Measurements from ENCODE around the gene FGF13.
A peak's percentile ranks its signal among the peaks of the same experiment; 100 is the strongest.

Gene FGF13

GRCh38 chrX:138711399-138712347 is at the start of gene FGF13:
TSS of gene FGF13 (minus strand) at chrX:138711717. CDS start at chrX:138711003, 714 bp downstream.
- Histone ChIP-seq H3K4me3 (ENCODE audit: low read depth, low read length) (peak within 1 kb of the TSS; percentile 83), H3K9me3 (ENCODE audit: control insufficient read depth, insufficient read depth, low read depth, low read length) (no peaks in the 10 kb centered on the region), H3K9ac (ENCODE audit: low read length) (peak within 1 kb of the TSS; percentile 85), H3K4me1 (ENCODE audit: control insufficient read depth, insufficient read depth, low read length) (peaks cover 21% of the 10 kb centered on the region), H3K36me3 (ENCODE audit: control insufficient read depth, insufficient read depth, low read length) (peaks cover 20% of the 10 kb centered on the region), H3K27ac (ENCODE audit: low read depth, low read length) (peak within 1 kb of the TSS; percentile 52; the same call in 1 of the 2 replicates), H3K27me3 (ENCODE audit: control insufficient read depth, insufficient read depth, low read length) (peaks cover 5% of the 10 kb centered on the region; the same call in 1 of the 2 replicates)

- Histone ChIP-seq H3K4me1 (ENCODE audit: control insufficient read depth, insufficient read depth, low read length) (peaks cover 19% of the 10 kb centered on the region; the same call in 1 of the 2 replicates), H3K9ac (ENCODE audit: low read length) (no peak overlapping the region), H3K36me3 (ENCODE audit: control insufficient read depth, insufficient read depth, low read length) (no peaks in the 10 kb centered on the region), H3K27me3 (ENCODE audit: control insufficient read depth, insufficient read depth, low read length) (peaks cover 9% of the 10 kb centered on the region; the same call in 1 of the 2 replicates), H3K4me3 (ENCODE audit: low read depth, low read length) (no peak overlapping the region), H3K27ac (ENCODE audit: low read depth, low read length) (no peak overlapping the region), H3K9me3 (ENCODE audit: control insufficient read depth, insufficient read depth, low read depth, low read length) (no peaks in the 10 kb centered on the region)
Measured at GRCh38 chrX:138759217-138759943, 47.9 kb upstream of the FGF13 start.

DNA sequence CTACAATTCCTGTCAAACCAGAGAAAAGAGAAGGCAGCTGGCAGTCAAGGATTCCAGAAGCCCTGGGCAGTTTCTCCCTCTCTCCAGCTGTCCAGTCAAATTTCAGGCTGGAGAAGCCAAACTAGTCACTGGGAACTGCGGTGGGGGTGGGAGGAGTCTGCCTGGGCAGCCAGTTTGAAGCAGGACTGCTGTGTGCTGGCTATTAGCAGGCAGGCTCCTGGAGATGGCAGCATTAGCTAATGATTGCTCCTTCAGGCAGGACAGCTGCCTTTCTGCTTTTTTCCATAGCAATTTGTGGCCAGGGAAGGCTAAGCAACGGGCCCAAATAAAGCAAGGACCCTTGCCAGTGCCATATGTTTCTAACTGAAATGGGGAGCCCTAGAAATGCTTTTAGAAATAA is 44.7 kb upstream of the FGF13 start:
- peaks cover 13% of the 10 kb centered on the region; the same call in 1 of the 2 replicates for H3K27me3 ChIP-seq (ENCODE audit: control insufficient read depth, insufficient read depth, low read length)
- H3K9me3 ChIP-seq (ENCODE audit: control insufficient read depth, insufficient read depth, low read depth, low read length) = no peaks in the 10 kb centered on the region
- no peaks in the 10 kb centered on the region for H3K36me3 ChIP-seq (ENCODE audit: control insufficient read depth, insufficient read depth, low read length)
- no peak overlapping the region for H3K27ac ChIP-seq (ENCODE audit: low read depth, low read length)
- no peak overlapping the region for H3K9ac ChIP-seq (ENCODE audit: low read length)
- H3K4me3 ChIP-seq (ENCODE audit: low read depth, low read length) = no peak overlapping the region
- peaks cover 19% of the 10 kb centered on the region; the same call in 1 of the 2 replicates for H3K4me1 ChIP-seq (ENCODE audit: control insufficient read depth, insufficient read depth, low read length)

- Histone ChIP-seq H3K9me3 (ENCODE audit: control insufficient read depth, insufficient read depth, low read depth, low read length) (no peaks in the 10 kb centered on the region), H3K27ac (ENCODE audit: low read depth, low read length) (no peak overlapping the region), H3K4me3 (ENCODE audit: low read depth, low read length) (no peak overlapping the region), H3K4me1 (ENCODE audit: control insufficient read depth, insufficient read depth, low read length) (peaks cover 14% of the 10 kb centered on the region; the same call in 1 of the 2 replicates), H3K9ac (ENCODE audit: low read length) (no peak overlapping the region), H3K36me3 (ENCODE audit: control insufficient read depth, insufficient read depth, low read length) (no peaks in the 10 kb centered on the region), H3K27me3 (ENCODE audit: control insufficient read depth, insufficient read depth, low read length) (peaks cover 13% of the 10 kb centered on the region; the same call in 1 of the 2 replicates)
Measured at GRCh38 chrX:138754861-138755260, 43.3 kb upstream of the FGF13 start.

DNA sequence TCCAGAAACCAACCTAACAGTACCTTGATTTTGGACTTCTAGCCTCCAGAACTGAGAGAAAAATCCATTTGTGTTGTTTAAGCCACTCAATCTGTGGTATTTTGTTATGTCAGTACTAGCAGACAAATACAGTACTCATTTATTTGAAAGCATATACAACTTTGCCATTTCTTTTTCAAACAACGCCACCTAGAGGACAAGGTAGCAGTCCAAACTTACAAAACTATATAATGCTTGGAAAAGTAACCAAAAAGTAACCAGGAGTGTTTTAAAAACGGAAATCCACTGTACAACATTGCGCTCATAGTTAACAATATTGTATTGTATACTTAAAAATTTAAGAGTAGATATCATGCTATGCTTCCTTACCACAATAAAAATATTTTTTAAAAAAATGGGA is 37.0 kb upstream of the FGF13 start:
- no peak overlapping the region for H3K27ac ChIP-seq (ENCODE audit: low read depth, low read length)
- H3K4me1 ChIP-seq (ENCODE audit: control insufficient read depth, insufficient read depth, low read length) = peaks cover 4% of the 10 kb centered on the region; the same call in 1 of the 2 replicates
- no peaks in the 10 kb centered on the region for H3K36me3 ChIP-seq (ENCODE audit: control insufficient read depth, insufficient read depth, low read length)
- H3K27me3 ChIP-seq (ENCODE audit: control insufficient read depth, insufficient read depth, low read length) = peaks cover 3% of the 10 kb centered on the region; the same call in 1 of the 2 replicates
- no peak overlapping the region for H3K9ac ChIP-seq (ENCODE audit: low read length)
- H3K4me3 ChIP-seq (ENCODE audit: low read depth, low read length) = no peak overlapping the region
- H3K9me3 ChIP-seq (ENCODE audit: control insufficient read depth, insufficient read depth, low read depth, low read length) = no peaks in the 10 kb centered on the region

DNA sequence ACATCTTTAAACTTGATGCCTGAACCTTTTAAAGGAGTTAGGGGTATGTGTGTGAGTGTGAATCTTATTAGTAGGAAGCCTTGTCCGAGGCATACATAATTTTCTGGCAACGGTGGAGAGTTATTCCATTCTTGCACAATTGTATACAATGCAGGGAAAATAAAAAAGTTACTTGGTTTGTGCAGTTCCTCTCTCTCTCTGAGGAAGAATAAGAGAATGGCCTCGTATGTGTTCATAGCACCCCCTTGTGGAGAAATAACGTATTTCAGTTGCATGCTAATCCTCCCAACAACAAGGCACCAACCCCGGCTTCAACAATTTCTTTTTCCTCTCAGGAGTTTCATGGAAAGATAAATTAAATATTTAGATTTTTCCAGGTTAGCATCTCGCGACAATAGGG is 33.7 kb upstream of the FGF13 start:
- H3K27ac ChIP-seq (ENCODE audit: low read depth, low read length) = no peak overlapping the region
- H3K36me3 ChIP-seq (ENCODE audit: control insufficient read depth, insufficient read depth, low read length) = no peaks in the 10 kb centered on the region
- no peaks in the 10 kb centered on the region for H3K27me3 ChIP-seq (ENCODE audit: control insufficient read depth, insufficient read depth, low read length)
- peaks cover 13% of the 10 kb centered on the region for H3K4me1 ChIP-seq (ENCODE audit: control insufficient read depth, insufficient read depth, low read length)
- H3K4me3 ChIP-seq (ENCODE audit: low read depth, low read length) = no peak overlapping the region
- no peaks in the 10 kb centered on the region for H3K9me3 ChIP-seq (ENCODE audit: control insufficient read depth, insufficient read depth, low read depth, low read length)
- no peak overlapping the region for H3K9ac ChIP-seq (ENCODE audit: low read length)

GRCh38 chrX:138742217-138742616 is 30.7 kb upstream of the FGF13 start:
- Histone ChIP-seq H3K4me3 (ENCODE audit: low read depth, low read length) (no peak overlapping the region), H3K27ac (ENCODE audit: low read depth, low read length) (no peak overlapping the region), H3K27me3 (ENCODE audit: control insufficient read depth, insufficient read depth, low read length) (no peaks in the 10 kb centered on the region), H3K9ac (ENCODE audit: low read length) (no peak overlapping the region), H3K36me3 (ENCODE audit: control insufficient read depth, insufficient read depth, low read length) (no peaks in the 10 kb centered on the region), H3K9me3 (ENCODE audit: control insufficient read depth, insufficient read depth, low read depth, low read length) (no peaks in the 10 kb centered on the region), H3K4me1 (ENCODE audit: control insufficient read depth, insufficient read depth, low read length) (peaks cover 10% of the 10 kb centered on the region)

GRCh38 chrX:138740341-138740740 is 28.8 kb upstream of the FGF13 start:
- no peak overlapping the region for H3K27ac ChIP-seq (ENCODE audit: low read depth, low read length)
- H3K9ac ChIP-seq (ENCODE audit: low read length) = no peak overlapping the region
- H3K9me3 ChIP-seq (ENCODE audit: control insufficient read depth, insufficient read depth, low read depth, low read length) = no peaks in the 10 kb centered on the region

GRCh38 chrX:138723301-138723700 is 11.8 kb upstream of the FGF13 start:
- no peaks in the 10 kb centered on the region for H3K9me3 ChIP-seq (ENCODE audit: control insufficient read depth, insufficient read depth, low read depth, low read length)
- H3K27ac ChIP-seq (ENCODE audit: low read depth, low read length) = no peak overlapping the region
- H3K4me3 ChIP-seq (ENCODE audit: low read depth, low read length) = no peak overlapping the region
- H3K27me3 ChIP-seq (ENCODE audit: control insufficient read depth, insufficient read depth, low read length) = no peaks in the 10 kb centered on the region; the same call in 1 of the 2 replicates
- no peaks in the 10 kb centered on the region for H3K4me1 ChIP-seq (ENCODE audit: control insufficient read depth, insufficient read depth, low read length)
- no peaks in the 10 kb centered on the region for H3K36me3 ChIP-seq (ENCODE audit: control insufficient read depth, insufficient read depth, low read length)
- H3K9ac ChIP-seq (ENCODE audit: low read length) = no peak overlapping the region

More at GRCh38 chrX:138740341-138740740, 28.8 kb upstream of the FGF13 start:
- Histone ChIP-seq H3K27me3 (ENCODE audit: control insufficient read depth, insufficient read depth, low read length) (no peaks in the 10 kb centered on the region), H3K4me1 (ENCODE audit: control insufficient read depth, insufficient read depth, low read length) (peaks cover 10% of the 10 kb centered on the region), H3K4me3 (ENCODE audit: low read depth, low read length) (no peak overlapping the region), H3K36me3 (ENCODE audit: control insufficient read depth, insufficient read depth, low read length) (no peaks in the 10 kb centered on the region)

- no peaks in the 10 kb centered on the region for H3K36me3 ChIP-seq (ENCODE audit: control insufficient read depth, insufficient read depth, low read length)
- H3K4me3 ChIP-seq (ENCODE audit: low read depth, low read length) = no peak overlapping the region
- H3K9me3 ChIP-seq (ENCODE audit: control insufficient read depth, insufficient read depth, low read depth, low read length) = no peaks in the 10 kb centered on the region
- H3K27me3 ChIP-seq (ENCODE audit: control insufficient read depth, insufficient read depth, low read length) = no peaks in the 10 kb centered on the region; the same call in 1 of the 2 replicates
- H3K9ac ChIP-seq (ENCODE audit: low read length) = no peak overlapping the region
- no peak overlapping the region for H3K27ac ChIP-seq (ENCODE audit: low read depth, low read length)
- peaks cover 6% of the 10 kb centered on the region; the same call in 1 of the 2 replicates for H3K4me1 ChIP-seq (ENCODE audit: control insufficient read depth, insufficient read depth, low read length)
Measured at GRCh38 chrX:138719396-138719795, 7.9 kb upstream of the FGF13 start.
